ENCODE measurements around the gene HEMGN. TPM values are rescaled to one million over a fixed set of nuclear protein-coding genes. Genes with fewer than 3 reads are reported as not detected.

The HEMGN gene
- polyA plus RNA-seq, 3 donors = 0.18 TPM; not detected in 2

GRCh38 chr9:97981846-97982682, 44.1 kb upstream of the HEMGN start:
- H3K4me3 ChIP-seq (replicated peaks in 1 of 3; ENCODE audit: low read depth in 2 of 3, low read length in 3 of 3) = peak overlapping the region; percentile 45 to 95 (median 65)
- Mint-ChIP-seq H3K4me3 (peak overlapping the region; percentile 73 to 85), H3K27ac (peak overlapping the region in 2 of 7 donors; percentile 76 to 79), H3K27me3 (ENCODE audit: low read depth in 3 of 3) (peaks cover 3 to 6% (median 3%) of the 10 kb centered on the region in 3 donors), H3K4me1 (peaks cover 25% of the 10 kb centered on the region), H3K9me3 (peaks cover 0 to 2% (median 0%) of the 10 kb centered on the region in 7 donors), H3K36me3 (no peaks in the 10 kb centered on the region)
- H3K27ac ChIP-seq (ENCODE audit: low read depth in 1 of 2, low read length in 2 of 2) = peak overlapping the region; percentile 47 to 78
- H2AFZ ChIP-seq (ENCODE audit: insufficient read depth, low read depth, low read length, poor library complexity, severe bottlenecking) = peak overlapping the region; percentile 98
- H3K27me3 ChIP-seq (ENCODE audit: control insufficient read depth in 2 of 2, insufficient read depth in 2 of 2, low read length in 2 of 2) = peaks cover 0 to 8% of the 10 kb centered on the region in 2 donors
- intact Hi-C loops (cut with micrococcal nuclease) = loop anchor here in 1 of 2 donors (10.0 kb wide), 1 partner anchor 73 kb away; the partner anchor contains the start of gene NANS
- H3K4me2 ChIP-seq (replicated peaks; ENCODE audit: extremely low read depth, low read length, poor library complexity, severe bottlenecking) = peak overlapping the region; percentile 86
- peak overlapping the region; percentile 90 for H3K9ac ChIP-seq (ENCODE audit: insufficient read depth, low read length, poor library complexity, severe bottlenecking)
- WGBS (ENCODE audit: insufficient coverage) = 0% methylated on average over 5 of the region's 15 CpGs
- H4K20me1 ChIP-seq (ENCODE audit: insufficient read depth, low read length) = peaks cover 20% of the 10 kb centered on the region
- TF ChIP-seq, protein P1, sequence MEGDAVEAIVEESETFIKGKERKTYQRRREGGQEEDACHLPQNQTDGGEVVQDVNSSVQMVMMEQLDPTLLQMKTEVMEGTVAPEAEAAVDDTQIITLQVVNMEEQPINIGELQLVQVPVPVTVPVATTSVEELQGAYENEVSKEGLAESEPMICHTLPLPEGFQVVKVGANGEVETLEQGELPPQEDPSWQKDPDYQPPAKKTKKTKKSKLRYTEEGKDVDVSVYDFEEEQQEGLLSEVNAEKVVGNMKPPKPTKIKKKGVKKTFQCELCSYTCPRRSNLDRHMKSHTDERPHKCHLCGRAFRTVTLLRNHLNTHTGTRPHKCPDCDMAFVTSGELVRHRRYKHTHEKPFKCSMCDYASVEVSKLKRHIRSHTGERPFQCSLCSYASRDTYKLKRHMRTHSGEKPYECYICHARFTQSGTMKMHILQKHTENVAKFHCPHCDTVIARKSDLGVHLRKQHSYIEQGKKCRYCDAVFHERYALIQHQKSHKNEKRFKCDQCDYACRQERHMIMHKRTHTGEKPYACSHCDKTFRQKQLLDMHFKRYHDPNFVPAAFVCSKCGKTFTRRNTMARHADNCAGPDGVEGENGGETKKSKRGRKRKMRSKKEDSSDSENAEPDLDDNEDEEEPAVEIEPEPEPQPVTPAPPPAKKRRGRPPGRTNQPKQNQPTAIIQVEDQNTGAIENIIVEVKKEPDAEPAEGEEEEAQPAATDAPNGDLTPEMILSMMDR (IDR thresholded peaks at IDR 0.05) = no peak
- no peaks in the 10 kb centered on the region for H3K36me3 ChIP-seq (replicated peaks in 1 of 2; ENCODE audit: control insufficient read depth in 1 of 2, insufficient read depth in 2 of 2, low read length in 2 of 2)
- no peak for DNase-seq
- no peaks in the 10 kb centered on the region for H3K9me3 ChIP-seq (replicated peaks in 1 of 2; ENCODE audit: control insufficient read depth in 1 of 2, insufficient read depth in 1 of 2, low read length in 2 of 2)
- peaks cover 50% of the 10 kb centered on the region for H3K79me2 ChIP-seq (ENCODE audit: insufficient read depth, low read length)
- peaks cover 25 to 36% of the 10 kb centered on the region in 2 donors for H3K4me1 ChIP-seq (ENCODE audit: control insufficient read depth in 1 of 2, insufficient read depth in 2 of 2, low read length in 2 of 2)

DNA sequence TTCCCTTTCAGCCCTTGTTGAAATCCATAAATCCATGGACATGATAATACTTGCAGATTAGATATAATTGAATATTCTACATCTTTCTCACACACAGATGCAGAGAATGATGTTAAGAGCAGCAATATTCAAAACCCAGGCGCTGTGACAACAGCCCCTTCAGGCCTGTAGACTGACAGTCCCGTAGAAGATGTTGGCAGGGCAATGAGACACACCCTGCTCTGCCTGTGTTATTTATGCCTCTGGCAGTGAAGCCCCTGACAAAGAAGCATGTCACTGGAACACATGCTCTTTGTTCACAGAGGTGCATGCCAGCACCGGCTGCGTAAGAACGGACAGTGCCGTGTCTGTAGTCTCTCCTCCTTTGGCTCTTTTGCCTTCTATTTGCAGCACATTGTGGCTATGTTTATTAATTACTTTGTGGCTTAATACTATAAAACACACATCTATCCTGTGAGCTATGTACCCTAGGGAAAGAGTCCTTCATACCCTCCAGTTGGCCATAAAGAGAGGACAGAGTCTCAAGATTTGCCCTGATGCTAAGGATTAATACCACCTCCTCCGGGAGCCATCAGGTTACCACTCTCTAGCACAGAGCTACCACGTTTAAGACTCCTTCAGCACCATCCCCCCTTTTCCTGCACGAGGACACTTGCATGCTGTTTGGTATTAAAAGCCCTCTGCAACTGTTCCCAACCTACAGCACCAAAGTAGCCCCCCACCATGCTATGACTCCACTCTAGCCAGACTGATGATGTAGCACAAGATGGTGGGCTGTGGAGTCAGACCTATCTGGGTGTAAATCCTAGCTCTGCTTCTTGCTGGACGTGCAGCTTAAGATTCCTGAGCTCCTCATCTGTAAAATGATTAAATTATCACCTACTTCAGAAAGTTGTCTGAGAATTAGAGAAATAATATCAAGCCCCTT, 43.2 kb upstream of the HEMGN start:
- peaks cover 21 to 27% of the 10 kb centered on the region in 2 donors for H3K4me1 ChIP-seq (ENCODE audit: control insufficient read depth in 1 of 2, insufficient read depth in 2 of 2, low read length in 2 of 2)
- no peak overlapping the region for H3K4me2 ChIP-seq (replicated peaks; ENCODE audit: extremely low read depth, low read length, poor library complexity, severe bottlenecking)
- intact Hi-C loops (cut with micrococcal nuclease) = loop anchor here in 1 of 2 donors (10.0 kb wide), 1 partner anchor 74 kb away; the partner anchor contains the start of gene NANS
- no peak for DNase-seq
- no peak overlapping the region for H3K27ac ChIP-seq (ENCODE audit: low read depth in 1 of 2, low read length in 2 of 2)
- Mint-ChIP-seq H3K4me1 (peaks cover 18% of the 10 kb centered on the region), H3K4me3 (no peak overlapping the region), H3K27ac (no peak overlapping the region), H3K36me3 (no peaks in the 10 kb centered on the region), H3K9me3 (peaks cover 0 to 2% (median 0%) of the 10 kb centered on the region in 7 donors), H3K27me3 (ENCODE audit: low read depth in 3 of 3) (peaks cover 3 to 6% (median 3%) of the 10 kb centered on the region in 3 donors)
- 88% methylated on average over 5 of the region's 10 CpGs for WGBS (ENCODE audit: insufficient coverage)
- peaks cover 41% of the 10 kb centered on the region for H3K79me2 ChIP-seq (ENCODE audit: insufficient read depth, low read length)
- H3K27me3 ChIP-seq (ENCODE audit: control insufficient read depth in 2 of 2, insufficient read depth in 2 of 2, low read length in 2 of 2) = peaks cover 0 to 8% of the 10 kb centered on the region in 2 donors
- no peak overlapping the region for H2AFZ ChIP-seq (ENCODE audit: insufficient read depth, low read depth, low read length, poor library complexity, severe bottlenecking)
- no peaks in the 10 kb centered on the region for H3K9me3 ChIP-seq (replicated peaks in 1 of 2; ENCODE audit: control insufficient read depth in 1 of 2, insufficient read depth in 1 of 2, low read length in 2 of 2)
- no peak overlapping the region for H3K4me3 ChIP-seq (replicated peaks in 1 of 3; ENCODE audit: low read depth in 2 of 3, low read length in 3 of 3)
- no peaks in the 10 kb centered on the region for H3K36me3 ChIP-seq (replicated peaks in 1 of 2; ENCODE audit: control insufficient read depth in 1 of 2, insufficient read depth in 2 of 2, low read length in 2 of 2)
- peaks cover 12% of the 10 kb centered on the region for H4K20me1 ChIP-seq (ENCODE audit: insufficient read depth, low read length)
- TF ChIP-seq, protein P1 (IDR thresholded peaks at IDR 0.05) = no peak
- no peak overlapping the region for H3K9ac ChIP-seq (ENCODE audit: insufficient read depth, low read length, poor library complexity, severe bottlenecking)

Data from CD14-positive monocyte (primary cell).